GM12878 (cell line): ENCODE measurements around the gene SPAG16. TPM values are rescaled to one million over a fixed set of nuclear protein-coding genes. Genes with fewer than 3 reads are reported as not detected.

Source experiments
- ATAC-seq: fragments of 200-7000 bp; cut with Tn5 transposase; 3 replicates; pipeline ENCODE4 v1.9.1; 2020; ENCODE audit warnings: mild to moderate bottlenecking, moderate library complexity
- BruUV-seq: library from RNA; stranded (reverse); fragments of 400-500 nt; replicated peaks from 2 replicates; lab custom pipeline; 2021; lab: Mats Ljungman, UMichigan
- CTCF ChIA-PET: fragments of 300-600 bp; sonication (Branson Sonifier 250); formaldehyde crosslinking; extraction: SDS; loops from one replicate; lab custom pipeline; 2021; ENCODE audit warnings: inconsistent platforms; lab: Yijun Ruan, JAX
- POLR2A ChIA-PET: fragments of 350-600 bp; formaldehyde crosslinking; extraction: SDS; loops from one replicate; lab custom pipeline; 2021; ENCODE audit warnings: inconsistent platforms; lab: Charles Lee
- RAD21 ChIA-PET: fragments of 300-600 bp; sonication (Branson Sonifier 250); formaldehyde crosslinking; loops from one replicate; lab custom pipeline; 2023; ENCODE audit warnings: antibody characterized with exemption; ENCODE audit not compliant: unreplicated experiment; lab: Charles Lee
- SMC1A ChIA-PET: fragments of 300-600 bp; sonication (Branson Sonifier 250); formaldehyde crosslinking; loops from one replicate; lab custom pipeline; 2023; ENCODE audit not compliant: unreplicated experiment, uncharacterized antibody; lab: Charles Lee
- DNase-seq: peaks from one replicate; pipeline ENCODE4 v3.0.0-alpha.2; 2011; ENCODE audit warnings: low read depth, low spot score
- FAIRE-seq: peaks from 3 replicates; lab custom pipeline; 2011; peaks lifted over from hg19 to GRCh38; lab: Jason Lieb, UNC
- H2AFZ ChIP-seq: 2 replicates; pipeline ENCODE4 v1.6.0; 2011; ENCODE audit warnings: low read depth, low read length, control low read depth; ENCODE audit not compliant: control insufficient read depth
- H3K27ac ChIP-seq: 2 replicates; pipeline ENCODE4 v1.5.1; 2011; ENCODE audit warnings: control low read depth; ENCODE audit not compliant: control insufficient read depth, insufficient read depth
- H3K27me3 ChIP-seq, 2 experiments: replicated peaks in 1 of 2; 2 replicates each; pipeline versions ENCODE4 v1.6.0 to v1.6.1; 2011; ENCODE audit warnings: low read length in 1 of 2; ENCODE audit not compliant: control insufficient read depth in 2 of 2, insufficient read depth in 2 of 2
- H3K36me3 ChIP-seq, 2 experiments: 2 replicates each; pipeline ENCODE4 v1.5.1; 2011; ENCODE audit warnings: low read length in 1 of 2; ENCODE audit not compliant: control insufficient read depth in 2 of 2, insufficient read depth in 2 of 2
- H3K4me1 ChIP-seq: 2 replicates; pipeline ENCODE4 v1.6.1; 2011; ENCODE audit warnings: mild to moderate bottlenecking, low read length, moderate library complexity, mixed read lengths; ENCODE audit not compliant: control insufficient read depth, insufficient read depth
- H3K4me2 ChIP-seq: 2 replicates; pipeline ENCODE4 v1.6.0; 2011; ENCODE audit warnings: control low read depth; ENCODE audit not compliant: control insufficient read depth, insufficient read depth
- H3K4me3 ChIP-seq: fragments of 200-600 bp; sonication (generic); 2 replicates; pipeline ENCODE4 v1.5.1; 2016
- H3K79me2 ChIP-seq: 2 replicates; pipeline ENCODE4 v1.6.0; 2011; ENCODE audit warnings: low read length; ENCODE audit not compliant: control insufficient read depth, insufficient read depth
- H3K9ac ChIP-seq: 2 replicates; pipeline ENCODE4 v1.8.0; 2011; ENCODE audit warnings: low read length, control low read depth, mixed read lengths; ENCODE audit not compliant: control insufficient read depth, insufficient read depth
- H3K9me3 ChIP-seq: replicated peaks from 3 replicates; pipeline ENCODE4 v1.5.1; 2011; ENCODE audit warnings: mild to moderate bottlenecking, low read length; ENCODE audit not compliant: control insufficient read depth, insufficient read depth
- H4K20me1 ChIP-seq: 2 replicates; pipeline ENCODE4 v1.6.0; 2011; ENCODE audit not compliant: control insufficient read depth, insufficient read depth
- ATF3 ChIP-seq: IDR thresholded peaks from 2 replicates; pipeline ENCODE4 v1.6.1; 2011; ENCODE audit warnings: low read depth, mild to moderate bottlenecking, low read length, moderate library complexity, borderline replicate concordance; ENCODE audit errors: extremely low read depth
- BCL3 ChIP-seq: IDR thresholded peaks from 2 replicates; pipeline ENCODE4 v1.6.1; 2011; ENCODE audit warnings: borderline replicate concordance, low read depth, mild to moderate bottlenecking, moderate library complexity, low read length; ENCODE audit not compliant: insufficient read depth, poor library complexity, severe bottlenecking
- CHD2 ChIP-seq: IDR thresholded peaks from 2 replicates; pipeline ENCODE4 v1.6.1; 2011; ENCODE audit warnings: low read depth, low read length, improper control_type of control experiment, borderline replicate concordance
- CHD4 ChIP-seq: fragments of 200-600 bp; sonication (generic); IDR thresholded peaks from 2 replicates; pipeline ENCODE4 v1.6.1; 2016; ENCODE audit warnings: mild to moderate bottlenecking
- CREB1 ChIP-seq: IDR thresholded peaks from 2 replicates; pipeline ENCODE4 v1.6.1; 2012; ENCODE audit warnings: low read depth, mild to moderate bottlenecking, inconsistent platforms
- HSF1 ChIP-seq: fragments of 150-350 bp; IDR thresholded peaks from 2 replicates; pipeline ENCODE4 v1.6.1; 2014; ENCODE audit warnings: mild to moderate bottlenecking, low read depth, low read length
- KAT2A ChIP-seq: conservative IDR thresholded peaks from 2 replicates; pipeline ENCODE4 v1.6.1; 2011; ENCODE audit warnings: low read depth, low read length; ENCODE audit not compliant: control insufficient read depth
- MEF2A ChIP-seq: IDR thresholded peaks from 2 replicates; pipeline ENCODE4 v1.6.1; 2011; ENCODE audit warnings: low read depth, mild to moderate bottlenecking, low read length, moderate library complexity; ENCODE audit not compliant: insufficient read depth
- MYC ChIP-seq: IDR thresholded peaks from 2 replicates; pipeline ENCODE4 v1.6.1; 2011; ENCODE audit warnings: mild to moderate bottlenecking, low read length, moderate library complexity, inconsistent platforms; ENCODE audit not compliant: insufficient read depth, insufficient replicate concordance, insufficient read length, severe bottlenecking
- NBN ChIP-seq: fragments of 450-650 bp; IDR thresholded peaks from 2 replicates; pipeline ENCODE4 v1.6.1; 2016
- NR2C1 ChIP-seq: fragments of 450-650 bp; IDR thresholded peaks from 2 replicates; pipeline ENCODE4 v1.6.1; 2017; ENCODE audit warnings: antibody characterized with exemption, mild to moderate bottlenecking, moderate library complexity
- NR2F1 ChIP-seq: fragments of 450-650 bp; conservative IDR thresholded peaks from 2 replicates; pipeline ENCODE4 v1.6.1; 2017; ENCODE audit warnings: mild to moderate bottlenecking
- PBX3 ChIP-seq: IDR thresholded peaks from 2 replicates; pipeline ENCODE4 v1.6.1; 2011; ENCODE audit warnings: mild to moderate bottlenecking, low read depth, low read length, moderate library complexity; ENCODE audit not compliant: insufficient replicate concordance
- TCF3 ChIP-seq: IDR thresholded peaks from 2 replicates; pipeline ENCODE4 v1.6.1; 2012; ENCODE audit warnings: low read depth, mild to moderate bottlenecking, low read length, borderline replicate concordance; ENCODE audit not compliant: insufficient read depth
- ZBED1 ChIP-seq: IDR thresholded peaks from 2 replicates; pipeline ENCODE4 v1.6.1; 2016; ENCODE audit warnings: borderline replicate concordance
- WGBS: methylation state at CpG from one replicate; pipeline ENCODE4 v1.1.6; 2016; ENCODE audit warnings: low lambda C conversion rate; ENCODE audit not compliant: insufficient replicate concordance, insufficient coverage; ENCODE audit errors: missing lambda C conversion rate; 5-methylcytosine and 5-hydroxymethylcytosine counted together
- in situ Hi-C: fragments of 300-500 bp; cut with MboI; formaldehyde crosslinking; loops from 9 replicates; pipeline ENCODE4 v1.14.3; 2018; ENCODE audit warnings: mixed read lengths
- intact Hi-C: fragments of 100-400 bp; cut with micrococcal nuclease; formaldehyde crosslinking; loops from one replicate; pipeline ENCODE4 v1.14.2; 2022; ENCODE audit not compliant: unreplicated experiment
- polyA plus RNA-seq, 11 experiments: library from polyadenylated mRNA; depleted of rRNA in 4 of 11; unstranded in 6 of 11; stranded (reverse) in 5 of 11; fragments of >200 nt; fragmentation: Nextera tagmentation in 4 of 11; fragmentation: Illumina TruSeq in 1 of 11; extraction: Ambion mirVana in 4 of 11; extraction: Trizol in 1 of 11; gene quantifications; 1 replicate in 1 of 11; 2 replicates in 10 of 11; pipeline versions ENCODE4 v1.2.1 to v1.2.3, GENCODE V29; 2011 to 2016; ENCODE audit warnings: inconsistent platforms in 2 of 11, missing spikeins in 2 of 11, low read depth in 1 of 11
- total RNA-seq, 4 experiments: library from RNA; depleted of rRNA in 3 of 4; stranded (reverse); fragments of >200 nt in 3 of 4; fragmentation: Illumina TruSeq in 1 of 4; extraction: Trizol in 1 of 4; gene quantifications; 2 replicates each; pipeline versions ENCODE4 v1.2.1 to v1.2.3, GENCODE V29; 2013 to 2021
- TF ChIP-seq, protein P1 (sequence below): fragments of 450-650 bp; IDR thresholded peaks from 2 replicates; pipeline ENCODE4 v1.6.1; 2016; ENCODE audit warnings: mild to moderate bottlenecking

The SPAG16 gene
- total and polyA plus RNA-seq, 10 of the 15 experiments (the other 5 are each of a cell fraction or from before 2014, with no cell fraction given): 6.0 to 25.0 (median 15.2) TPM

DNA sequence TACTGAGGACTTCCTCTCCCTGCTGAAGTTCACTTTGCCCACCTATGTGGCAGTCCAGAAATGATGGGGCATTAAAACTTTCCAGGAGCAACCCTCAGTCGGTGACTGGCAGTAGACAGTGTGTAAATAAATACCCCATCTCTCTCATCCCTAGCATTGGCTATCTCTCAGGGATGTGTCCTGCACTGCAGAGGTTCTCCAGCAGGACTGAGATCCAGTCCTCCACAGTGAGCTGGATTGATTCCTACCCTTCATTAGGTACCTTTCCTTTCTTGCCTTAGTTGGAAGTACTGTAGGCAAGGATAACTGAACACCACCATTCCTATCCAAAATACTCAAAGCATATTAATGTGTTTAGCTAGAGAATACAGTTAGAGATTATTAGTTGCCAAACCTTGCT lies 441.8 kb downstream of the SPAG16 start:
- H3K27me3 ChIP-seq: no peaks in the 10 kb centered on the region
- no peaks in the 10 kb centered on the region for H4K20me1 ChIP-seq
- FAIRE-seq (no peak), DNase-seq (no peak), ATAC-seq (no peak)
- H3K4me3 ChIP-seq: no peak overlapping the region
- in situ Hi-C loops (no loop called here), intact Hi-C loops (no loop called here)
- H3K9ac ChIP-seq: no peak overlapping the region
- H3K79me2 ChIP-seq: no peaks in the 10 kb centered on the region
- H3K4me1 ChIP-seq: no peaks in the 10 kb centered on the region
- H3K9me3 ChIP-seq: no peaks in the 10 kb centered on the region
- no peak overlapping the region for H3K27ac ChIP-seq
- no peaks in the 10 kb centered on the region for H3K36me3 ChIP-seq
- no peak overlapping the region for H2AFZ ChIP-seq
- RAD21 ChIA-PET: no interaction called here
- no TSS peak for BruUV-seq
- CTCF ChIA-PET: interaction anchor here (1.6 kb wide), 1 partner anchor 12 kb away, joined by 7 read pairs; no protein-coding TSS in a partner anchor
- H3K4me2 ChIP-seq: no peak overlapping the region
- SMC1A ChIA-PET: interaction anchor here (1.0 to 1.3 kb wide), 3 partner anchors 10 to 26 kb away, joined by 3 to 4 read pairs (median 4); no protein-coding TSS in a partner anchor
- 95% methylated on average over 1 of the region's 1 CpG for WGBS
- TF ChIP-seq NBN (no peak), CHD2 (no peak), NR2C1 (no peak), ZBED1 (no peak), TCF3 (no peak), PBX3 (no peak), CHD4 (no peak), NR2F1 (no peak), CREB1 (no peak), HSF1 (no peak), MYC (no peak), BCL3 (no peak), ATF3 (no peak), KAT2A (no peak), MEF2A (no peak)
- TF ChIP-seq, protein P1, sequence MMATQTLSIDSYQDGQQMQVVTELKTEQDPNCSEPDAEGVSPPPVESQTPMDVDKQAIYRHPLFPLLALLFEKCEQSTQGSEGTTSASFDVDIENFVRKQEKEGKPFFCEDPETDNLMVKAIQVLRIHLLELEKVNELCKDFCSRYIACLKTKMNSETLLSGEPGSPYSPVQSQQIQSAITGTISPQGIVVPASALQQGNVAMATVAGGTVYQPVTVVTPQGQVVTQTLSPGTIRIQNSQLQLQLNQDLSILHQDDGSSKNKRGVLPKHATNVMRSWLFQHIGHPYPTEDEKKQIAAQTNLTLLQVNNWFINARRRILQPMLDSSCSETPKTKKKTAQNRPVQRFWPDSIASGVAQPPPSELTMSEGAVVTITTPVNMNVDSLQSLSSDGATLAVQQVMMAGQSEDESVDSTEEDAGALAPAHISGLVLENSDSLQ: no peak
- POLR2A ChIA-PET: no interaction called here
